LNCAP (cell line): Measurements from ENCODE around the gene CDC23.

Experiments used
- CTCF ChIP-seq: fragments of 450-650 bp; IDR thresholded peaks from 2 replicates; pipeline ENCODE4 v1.5.1; 2017; ENCODE audit warnings: mild to moderate bottlenecking

Gene CDC23

GRCh38 chr5:138213161-138214029, at the start of gene CDC23:
TSS of gene CDC23 (minus strand) at chr5:138213323. CDS start at chr5:138213312, 11 bp downstream.
- TF ChIP-seq CTCF = no peak

GRCh38 chr5:138258704-138259292, 45.7 kb upstream of the CDC23 start:
- no peak for TF ChIP-seq CTCF

- TF ChIP-seq CTCF = no peak
Measured at GRCh38 chr5:138257583-138257982, 44.5 kb upstream of the CDC23 start.

GRCh38 chr5:138252944-138253343, 39.8 kb upstream of the CDC23 start:
- no peak for TF ChIP-seq CTCF

GRCh38 chr5:138246822-138247221, 33.7 kb upstream of the CDC23 start:
- TF ChIP-seq CTCF = no peak

GRCh38 chr5:138246334-138246733, 33.2 kb upstream of the CDC23 start:
- no peak for TF ChIP-seq CTCF

- no peak for TF ChIP-seq CTCF
Measured at GRCh38 chr5:138245717-138246116, 32.6 kb upstream of the CDC23 start.
